ENCODE data around the gene GOLT1A. TPM values are rescaled to one million over a fixed set of nuclear protein-coding genes. Genes with fewer than 3 reads are reported as not detected.

The GOLT1A gene
- total RNA-seq, 1 donor from 2014 or later = 0.21 TPM

GRCh38 chr1:204150702-204151551 lies 62.9 kb downstream of the GOLT1A start:
- no peak for DNase-seq (ENCODE audit: low spot score)
- Mint-ChIP-seq H3K27me3 (ENCODE audit: low read depth) (peaks cover 26% of the 10 kb centered on the region), H3K36me3 (ENCODE audit: low read depth) (no peaks in the 10 kb centered on the region), H3K4me1 (ENCODE audit: low read depth) (peaks cover 2% of the 10 kb centered on the region), H3K27ac (no peak overlapping the region), H3K9me3 (no peaks in the 10 kb centered on the region), H3K4me3 (ENCODE audit: low read depth) (peak overlapping the region; percentile 61)
- intact Hi-C loops (cut with micrococcal nuclease) = no loop called here

GRCh38 chr1:204149635-204150565 lies 63.9 kb downstream of the GOLT1A start:
- Mint-ChIP-seq H3K9me3 (no peaks in the 10 kb centered on the region), H3K4me1 (ENCODE audit: low read depth) (peaks cover 2% of the 10 kb centered on the region), H3K27ac (no peak overlapping the region), H3K4me3 (ENCODE audit: low read depth) (peak overlapping the region; percentile 15), H3K27me3 (ENCODE audit: low read depth) (peaks cover 26% of the 10 kb centered on the region), H3K36me3 (ENCODE audit: low read depth) (no peaks in the 10 kb centered on the region)
- DNase-seq (ENCODE audit: low spot score) = no peak
- intact Hi-C loops (cut with micrococcal nuclease) = no loop called here

GRCh38 chr1:204149107-204149506 lies 64.7 kb downstream of the GOLT1A start:
- DNase-seq (ENCODE audit: low spot score) = no peak
- H3K9me3 Mint-ChIP-seq = no peaks in the 10 kb centered on the region

More at GRCh38 chr1:204149107-204149506, 64.7 kb downstream of the GOLT1A start:
- H3K36me3 Mint-ChIP-seq (ENCODE audit: low read depth) = no peaks in the 10 kb centered on the region
- no peak overlapping the region for H3K4me3 Mint-ChIP-seq (ENCODE audit: low read depth)
- H3K4me1 Mint-ChIP-seq (ENCODE audit: low read depth) = peaks cover 2% of the 10 kb centered on the region
- H3K27ac Mint-ChIP-seq = no peak overlapping the region
- peaks cover 26% of the 10 kb centered on the region for H3K27me3 Mint-ChIP-seq (ENCODE audit: low read depth)
- intact Hi-C loops (cut with micrococcal nuclease) = no loop called here

Other genes with a start within 250 kb of the GOLT1A start
- gene SOX13, start 140.9 kb downstream of the GOLT1A start, total RNA-seq = 0.62 and 0.71 TPM in 2 replicates
- gene ETNK2, start 61.9 kb downstream of the GOLT1A start, total RNA-seq = 0.32 and 0.37 TPM in 2 replicates
- gene REN, start 47.7 kb downstream of the GOLT1A start, total RNA-seq = not detected in 2 replicates
- not detected in 2 replicates for gene KISS1, start 17.5 kb downstream of the GOLT1A start, total RNA-seq
- 0.52 and 1.9 TPM in 2 replicates for gene PLEKHA6, start 145.9 kb upstream of the GOLT1A start, total RNA-seq
- 63.4 and 64.3 TPM in 2 replicates for gene PPP1R15B, start 197.8 kb upstream of the GOLT1A start, total RNA-seq